Stimulated activated CD8-positive, alpha-beta memory T cell treated with anti-CD3 and anti-CD28 coated beads, Interleukin-12 subunit alpha, Interleukin-12 subunit beta, amount 100 ng/mL, for 4 hours (primary cell): ENCODE results near the gene TYMS.
A peak's percentile ranks its signal among the peaks of the same experiment; 100 is the strongest.
"Not testable (repeated sequence)": the region's sequence is repeated elsewhere in the genome, so short reads cannot be mapped to it uniquely, and the experiment has no call there.

ENCODE experiments used
- DNase-seq: peaks from one replicate; pipeline ENCODE4 v3.0.0-alpha.2; 2020; ENCODE audit warnings: low read depth

TYMS gene

DNA sequence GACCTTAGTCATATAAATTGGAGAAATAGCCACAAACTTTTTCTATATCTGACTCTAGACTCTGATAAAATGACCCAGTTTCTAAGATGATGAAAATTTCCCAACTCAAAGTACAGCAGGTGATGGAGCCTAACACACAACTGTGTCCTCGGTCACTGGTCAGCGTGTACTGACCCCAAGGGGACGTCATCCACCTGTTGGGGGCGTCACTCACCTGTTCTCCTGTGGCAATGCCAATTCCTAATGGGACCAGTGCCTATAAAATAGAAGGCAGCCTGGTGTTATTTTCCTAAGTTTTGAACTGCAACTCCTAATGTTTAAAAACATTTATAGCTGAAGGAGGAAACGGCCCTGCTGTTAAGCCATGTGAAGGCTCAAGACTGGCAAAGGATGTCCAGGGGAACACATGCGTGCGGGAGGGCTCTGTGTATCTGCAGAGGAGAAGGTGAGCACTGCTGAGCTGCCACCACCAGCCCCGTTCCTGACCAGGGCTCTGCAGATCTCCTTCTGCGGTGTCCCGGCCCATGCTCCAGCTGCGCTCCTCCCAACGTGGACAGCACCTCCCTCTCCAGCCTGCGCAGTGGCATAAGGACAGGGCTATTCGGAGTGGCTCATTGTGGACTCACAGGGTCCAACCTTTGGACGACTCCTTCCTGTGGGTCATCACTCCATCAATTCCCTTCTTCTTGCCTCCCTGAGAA, 21.2 kb downstream of the TYMS start:
- DNase-seq, result no peak

DNA sequence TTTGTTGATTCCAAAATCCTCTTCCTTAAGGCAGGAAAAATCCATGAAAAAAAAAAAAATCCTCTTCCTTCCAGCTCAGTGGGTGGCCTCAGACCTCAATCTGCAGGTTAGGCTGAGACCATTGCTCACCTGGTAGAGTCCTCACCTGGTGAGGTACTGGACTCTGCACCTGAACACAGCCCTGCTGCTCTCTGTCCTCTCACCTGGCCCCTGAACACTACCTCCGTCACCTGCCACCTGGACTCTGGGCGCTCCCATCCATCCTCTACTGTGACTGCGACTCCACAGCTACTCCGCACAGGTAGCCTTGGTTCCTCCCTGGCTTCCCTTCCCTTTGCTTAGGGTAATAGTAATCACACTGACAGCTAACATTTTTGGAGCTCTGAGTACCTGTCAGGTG, 22.1 kb downstream of the TYMS start:
- DNase-seq, result no peak

GRCh38 chr18:680392-680791, 22.9 kb downstream of the TYMS start:
- no peak for DNase-seq

DNA sequence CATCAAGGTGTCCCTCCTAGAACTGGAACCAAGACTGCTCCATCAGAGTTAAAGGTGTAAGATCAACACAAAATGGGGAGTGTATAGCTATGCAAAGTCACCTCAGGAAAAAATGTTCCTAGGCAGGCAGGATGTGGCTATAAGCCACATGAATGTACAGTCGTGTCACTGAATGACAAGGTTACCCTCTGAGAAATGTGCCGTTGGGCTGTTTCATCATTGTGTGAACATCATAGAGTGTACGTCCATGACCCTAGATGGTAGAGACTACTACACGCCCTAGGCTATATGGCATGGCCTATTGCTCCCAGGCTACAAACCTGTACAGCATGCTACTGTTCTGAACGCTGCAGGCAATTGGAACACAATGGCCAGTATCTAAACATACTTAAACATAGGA, 24.5 kb downstream of the TYMS start:
- no peak for DNase-seq

DNA sequence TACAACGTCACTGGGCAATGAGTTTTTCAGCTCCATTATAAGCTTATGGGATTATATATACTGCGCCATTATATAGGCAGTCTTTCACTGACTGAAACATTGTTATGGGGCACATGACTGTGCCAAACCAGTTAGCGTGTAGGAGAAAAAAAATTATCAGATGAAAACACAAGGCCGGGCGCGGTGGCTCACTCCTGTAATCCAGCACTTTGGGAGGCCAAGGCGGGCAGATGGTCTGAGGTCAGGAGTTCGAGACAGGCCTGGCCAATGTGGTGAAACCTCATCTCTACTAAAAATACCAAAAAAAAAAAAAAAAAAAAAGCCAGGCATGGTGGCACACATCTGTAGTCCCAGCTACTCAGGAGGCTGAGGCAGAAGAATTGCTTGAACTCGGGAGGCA, 25.0 kb downstream of the TYMS start:
- not testable (repeated sequence) for DNase-seq

DNA sequence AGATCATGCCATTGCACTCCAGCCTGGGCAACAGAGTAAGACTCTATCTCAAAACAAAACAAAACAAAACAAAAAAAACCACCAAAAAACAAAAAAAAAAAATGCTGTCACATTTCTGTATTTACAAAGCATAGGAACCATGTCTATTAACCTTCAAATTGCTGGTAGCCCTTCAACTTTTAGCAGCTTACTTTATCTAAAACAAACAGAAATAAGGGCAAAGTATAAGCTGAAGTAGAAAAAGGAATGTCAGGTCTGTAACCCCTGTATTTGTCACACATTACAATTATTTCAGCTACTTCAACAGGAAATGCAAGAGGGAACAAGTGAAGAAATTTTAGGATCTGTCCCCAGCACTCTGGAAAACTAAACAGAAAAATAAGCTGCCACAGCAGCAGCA, 25.4 kb downstream of the TYMS start:
- no peak for DNase-seq

DNA sequence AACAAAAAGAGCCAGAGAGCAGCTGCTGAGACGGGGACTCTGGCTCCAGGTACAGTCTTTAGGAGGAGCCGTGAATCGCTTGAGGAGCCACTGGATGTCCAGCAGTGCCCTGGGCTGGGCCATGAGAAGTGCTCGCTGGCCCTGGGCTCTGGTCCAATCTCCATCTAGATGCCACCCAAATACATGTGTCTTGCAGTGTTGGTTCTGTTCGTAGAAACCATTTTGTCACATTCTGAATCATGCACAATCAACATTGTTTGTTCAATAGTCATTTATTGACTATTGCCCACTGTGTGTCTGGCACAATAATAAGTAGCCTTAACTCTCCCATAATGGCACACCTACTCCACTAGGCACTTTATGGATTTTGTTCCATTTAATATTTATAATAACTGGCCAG, 26.1 kb downstream of the TYMS start:
- no peak for DNase-seq

- no peak for DNase-seq
Observed at GRCh38 chr18:685438-685837, 28.0 kb downstream of the TYMS start.

DNA sequence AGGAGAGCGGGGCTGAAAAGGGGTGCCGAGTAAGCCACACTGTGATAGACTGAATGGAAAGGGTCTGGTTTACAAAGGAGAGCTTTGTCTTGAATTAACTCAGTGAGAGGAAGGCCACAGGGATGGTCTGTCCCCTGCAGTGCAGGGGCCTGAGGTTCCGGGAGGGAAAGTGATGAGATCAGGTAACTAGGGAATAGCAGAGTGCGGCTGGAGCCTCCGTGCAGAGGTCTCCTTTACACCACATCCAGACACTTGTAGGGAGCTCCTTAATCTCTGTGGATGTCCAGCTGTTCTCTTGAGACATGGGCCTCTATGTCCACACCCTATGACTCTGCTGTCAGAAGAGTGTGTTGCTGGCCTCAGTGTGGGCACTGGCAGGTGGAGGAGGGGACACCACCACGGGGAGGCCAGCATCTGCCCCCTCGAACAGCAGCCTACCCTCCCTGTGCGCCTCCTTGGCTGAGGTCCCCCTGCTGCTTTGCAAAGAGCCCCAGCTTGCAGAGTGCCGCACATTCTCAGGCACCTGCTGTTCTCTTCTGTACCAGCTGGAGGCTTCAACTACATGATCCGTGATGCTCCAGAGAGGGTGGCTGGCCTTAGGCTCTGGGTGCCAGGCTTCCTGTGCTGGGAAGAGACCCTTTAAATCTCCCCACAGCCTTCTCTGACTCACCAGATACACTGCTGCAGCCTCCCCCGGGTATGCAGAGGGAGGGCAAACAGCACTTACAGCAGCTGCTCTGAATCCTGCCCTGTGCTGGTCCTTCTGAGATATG, 29.1 kb downstream of the TYMS start:
- DNase-seq, result no peak

DNA sequence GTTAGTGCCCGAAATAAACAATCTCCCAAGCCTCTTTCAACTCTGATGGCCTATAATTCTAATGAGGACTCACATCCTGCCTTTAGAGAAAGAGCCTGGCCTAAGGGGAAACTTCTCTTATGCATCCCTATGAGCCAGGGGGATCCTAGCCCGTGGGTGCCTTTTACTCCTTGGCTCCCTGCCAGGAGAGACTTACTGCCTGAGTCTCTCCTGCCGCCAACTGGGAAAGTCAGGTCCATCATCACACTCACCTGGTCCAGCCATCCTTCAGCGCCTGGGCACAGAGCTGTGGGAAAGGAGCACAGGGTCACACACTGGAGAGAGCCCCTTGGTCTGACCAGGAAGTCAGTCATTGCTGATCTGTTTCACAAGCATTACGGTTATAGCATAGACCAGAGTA, 30.9 kb downstream of the TYMS start:
- DNase-seq, result no peak

GRCh38 chr18:692824-693223, 35.4 kb downstream of the TYMS start:
- DNase-seq, result no peak

DNA sequence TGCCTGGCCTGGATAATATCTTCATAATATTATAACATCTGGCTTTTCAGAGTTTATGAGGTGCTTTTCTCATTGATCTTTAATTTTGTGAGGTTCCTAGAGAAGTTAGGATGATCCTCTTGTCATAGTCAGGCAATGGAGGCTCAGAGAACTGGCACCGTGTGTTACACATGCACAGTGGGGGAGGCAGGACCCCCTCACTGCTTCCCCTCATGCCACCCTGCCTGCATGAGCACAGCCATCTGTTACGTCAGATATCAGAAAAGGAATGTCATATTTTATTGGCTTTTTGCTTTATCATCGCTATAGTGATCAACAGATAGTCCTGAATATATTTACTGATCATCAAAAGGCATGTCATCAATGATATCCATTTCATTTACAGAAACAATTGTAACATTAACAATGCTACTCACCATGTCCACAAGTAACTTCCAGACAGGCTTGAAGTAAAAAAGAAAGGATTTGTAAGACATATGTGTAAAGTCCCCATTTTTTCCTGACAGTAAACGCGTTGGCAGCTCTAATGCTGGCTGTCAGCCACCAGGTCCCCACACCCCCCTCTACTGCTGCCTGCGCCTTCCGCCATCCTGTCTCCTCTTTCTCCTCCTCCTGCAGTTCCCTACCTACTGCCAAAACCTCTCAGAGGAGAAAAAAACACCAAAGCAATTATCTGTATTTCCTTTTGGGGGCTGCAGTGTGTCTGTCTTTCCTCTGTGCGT, 36.2 kb downstream of the TYMS start:
- no peak for DNase-seq

DNA sequence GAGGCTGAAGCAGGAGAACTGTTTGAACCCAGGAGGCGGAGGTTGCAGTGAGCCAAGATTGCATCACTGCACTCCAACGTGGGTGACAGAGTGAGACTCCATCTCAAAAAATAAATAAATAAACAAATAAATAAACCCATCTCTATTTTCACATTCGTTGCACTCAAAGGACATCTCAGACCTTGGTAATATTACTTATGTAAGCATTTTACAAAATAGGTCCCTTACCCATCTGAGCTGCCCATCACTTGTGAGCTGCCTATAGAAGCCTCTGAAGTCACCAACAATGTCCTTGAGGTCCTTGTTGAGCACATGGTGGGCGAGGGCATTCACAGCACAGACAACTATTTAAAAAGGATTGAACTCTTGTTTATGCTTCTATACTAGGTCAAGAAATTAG, 39.6 kb downstream of the TYMS start:
- no peak for DNase-seq

DNA sequence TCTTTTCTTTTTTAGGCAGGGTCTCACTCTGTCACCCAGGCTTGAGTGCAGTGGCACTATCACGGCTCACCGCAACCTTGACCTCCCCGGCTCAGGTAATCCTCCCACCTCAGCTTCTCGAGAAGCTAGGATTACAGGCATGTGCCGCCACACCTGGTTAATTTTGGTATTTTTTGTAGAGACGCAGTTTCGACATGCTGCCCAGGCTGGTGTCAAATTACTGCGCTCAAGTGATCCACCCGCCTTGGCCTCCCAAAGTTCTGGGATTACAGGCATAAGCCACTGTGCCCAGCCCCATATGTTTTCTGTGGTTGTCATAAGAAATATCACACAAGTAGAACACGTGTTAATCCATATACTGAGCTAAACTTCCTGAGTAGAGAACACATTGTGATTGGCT, 40.3 kb downstream of the TYMS start:
- DNase-seq, result no peak

GRCh38 chr18:703213-703967, 45.9 kb downstream of the TYMS start:
- DNase-seq, result no peak

DNA sequence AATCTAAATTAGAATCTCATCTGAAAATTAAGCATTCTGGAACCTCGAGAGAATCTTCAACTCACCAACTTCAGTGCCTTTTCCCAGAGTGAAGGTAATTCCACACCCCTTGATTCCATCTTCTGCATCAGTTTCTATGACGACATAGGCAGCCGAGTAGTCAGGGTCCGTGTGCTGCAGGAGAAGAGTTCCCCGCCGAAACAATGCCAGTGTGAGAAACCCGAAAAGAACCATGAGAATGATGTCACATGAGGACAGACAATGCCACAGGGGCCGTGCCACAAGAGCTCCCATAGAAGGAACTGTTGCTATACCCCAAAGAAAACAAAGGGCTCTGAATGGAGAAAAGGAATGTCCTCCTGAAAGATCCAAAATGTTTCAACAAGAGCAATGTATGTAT, 49.0 kb downstream of the TYMS start:
- DNase-seq, result no peak

DNA sequence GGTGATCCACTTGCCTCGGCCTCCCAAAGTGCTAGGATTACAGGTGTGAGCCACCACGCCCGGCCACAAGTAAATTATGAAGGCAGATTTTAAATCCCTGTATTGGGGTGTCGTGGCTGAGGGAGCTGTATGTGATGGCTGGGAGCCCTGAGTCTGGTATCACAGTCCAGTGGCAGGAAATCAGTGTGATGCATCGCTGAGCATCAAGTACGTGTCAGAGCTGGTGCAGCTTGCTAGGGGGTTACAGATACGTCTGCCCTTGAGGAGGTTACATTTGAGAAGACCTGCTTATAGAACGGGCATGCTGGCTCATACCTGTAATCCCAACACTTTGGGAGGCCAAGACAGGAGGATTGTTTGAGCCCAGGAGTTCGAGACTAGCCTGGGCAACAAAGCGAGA, 50.6 kb downstream of the TYMS start:
- DNase-seq, result no peak

DNA sequence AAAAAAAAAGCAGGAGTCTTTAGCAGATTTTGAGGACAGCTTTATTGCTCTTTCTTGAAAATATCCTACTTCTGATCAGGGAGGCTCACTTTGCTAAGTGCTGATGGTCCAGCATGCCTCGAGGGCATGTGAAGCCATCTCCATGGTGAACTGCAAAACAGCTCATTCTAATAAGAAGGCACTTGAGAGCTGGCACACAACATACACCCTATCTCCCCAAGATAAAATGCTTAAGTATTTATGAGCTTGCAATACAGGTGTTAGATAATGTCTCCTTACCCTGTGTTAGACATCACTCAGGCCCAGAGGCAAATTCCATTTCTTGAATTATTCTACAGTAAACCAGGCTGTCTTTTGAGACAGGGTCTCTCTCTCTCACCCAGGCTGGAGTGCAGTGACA, 52.3 kb downstream of the TYMS start:
- no peak for DNase-seq

GRCh38 chr18:710418-711300, 53.2 kb downstream of the TYMS start:
- no peak for DNase-seq

- DNase-seq, result no peak
Observed at GRCh38 chr18:711310-711656, 53.8 kb downstream of the TYMS start.

DNA sequence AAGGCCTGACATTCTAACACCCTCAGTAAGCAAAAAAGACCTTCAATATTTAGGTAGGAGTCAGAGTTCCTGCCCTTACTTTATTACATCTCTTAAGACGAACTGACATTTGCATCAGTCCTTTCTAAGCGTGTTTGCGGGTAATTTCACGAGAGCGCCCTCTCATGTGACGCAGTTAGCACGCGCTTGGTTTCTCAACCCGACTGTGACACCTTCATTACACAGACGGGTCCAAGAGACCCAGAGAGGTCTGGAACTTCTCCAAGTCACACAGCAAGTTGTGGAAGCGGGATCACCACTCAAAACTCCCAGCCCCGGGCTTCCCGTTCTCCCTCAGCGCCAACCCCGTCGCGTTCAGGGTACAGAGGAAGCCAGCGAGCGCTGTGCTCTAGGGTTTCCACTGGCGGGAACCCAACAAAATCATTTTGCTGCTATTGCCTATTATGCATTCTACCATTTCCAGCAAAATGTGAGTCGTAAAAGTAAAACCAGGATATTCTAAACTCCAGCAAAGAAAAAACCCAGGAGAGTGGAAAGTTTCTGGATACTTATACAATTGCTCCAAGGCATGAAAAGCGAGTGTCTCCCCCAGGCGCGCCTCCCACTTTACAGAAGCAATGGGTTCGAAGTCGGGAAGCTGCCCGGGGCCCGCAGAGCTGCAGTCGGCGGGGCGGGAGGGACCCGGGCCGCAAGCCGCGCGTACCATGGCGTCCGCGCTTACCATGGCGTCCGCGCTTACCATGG, 54.4 kb downstream of the TYMS start:
- DNase-seq, result peak; percentile 56
